Duodenal mucosa (tissue), 2 donors: ENCODE results near the gene SPRN.
"Not testable (repeated sequence)": the region's sequence is repeated elsewhere in the genome, so short reads cannot be mapped to it uniquely, and the experiment has no call there.

Source experiments
- H3K27ac ChIP-seq: one replicate; pipeline ENCODE4 v1.7.0; 2013; ENCODE audit warnings: low read depth, low read length
- H3K27me3 ChIP-seq, 2 donors: one replicate each; pipeline ENCODE4 v1.7.0; 2013; ENCODE audit warnings: low read length in 2 of 2, control low read depth in 1 of 2; ENCODE audit not compliant: insufficient read depth in 2 of 2, control insufficient read depth in 1 of 2
- H3K36me3 ChIP-seq, 2 donors: one replicate each; pipeline ENCODE4 v1.7.0; 2013; ENCODE audit warnings: low read length in 2 of 2, control low read depth in 1 of 2; ENCODE audit not compliant: insufficient read depth in 2 of 2, control insufficient read depth in 1 of 2
- H3K4me1 ChIP-seq, 2 donors: one replicate each; pipeline ENCODE4 v1.7.0; 2013; ENCODE audit warnings: low read length in 2 of 2, control low read depth in 1 of 2; ENCODE audit not compliant: insufficient read depth in 2 of 2, control insufficient read depth in 1 of 2
- H3K4me3 ChIP-seq, 2 donors: one replicate each; pipeline ENCODE4 v1.7.0; 2013; ENCODE audit warnings: low read length in 2 of 2, low read depth in 1 of 2
- H3K9ac ChIP-seq, 2 donors: one replicate each; pipeline ENCODE4 v1.7.0; 2013; ENCODE audit warnings: low read length in 2 of 2, low read depth in 1 of 2
- H3K9me3 ChIP-seq, 2 donors: one replicate each; pipeline ENCODE4 v1.7.0; 2013; ENCODE audit warnings: low read length in 2 of 2, control low read depth in 1 of 2; ENCODE audit not compliant: control insufficient read depth in 1 of 2

Gene SPRN

DNA sequence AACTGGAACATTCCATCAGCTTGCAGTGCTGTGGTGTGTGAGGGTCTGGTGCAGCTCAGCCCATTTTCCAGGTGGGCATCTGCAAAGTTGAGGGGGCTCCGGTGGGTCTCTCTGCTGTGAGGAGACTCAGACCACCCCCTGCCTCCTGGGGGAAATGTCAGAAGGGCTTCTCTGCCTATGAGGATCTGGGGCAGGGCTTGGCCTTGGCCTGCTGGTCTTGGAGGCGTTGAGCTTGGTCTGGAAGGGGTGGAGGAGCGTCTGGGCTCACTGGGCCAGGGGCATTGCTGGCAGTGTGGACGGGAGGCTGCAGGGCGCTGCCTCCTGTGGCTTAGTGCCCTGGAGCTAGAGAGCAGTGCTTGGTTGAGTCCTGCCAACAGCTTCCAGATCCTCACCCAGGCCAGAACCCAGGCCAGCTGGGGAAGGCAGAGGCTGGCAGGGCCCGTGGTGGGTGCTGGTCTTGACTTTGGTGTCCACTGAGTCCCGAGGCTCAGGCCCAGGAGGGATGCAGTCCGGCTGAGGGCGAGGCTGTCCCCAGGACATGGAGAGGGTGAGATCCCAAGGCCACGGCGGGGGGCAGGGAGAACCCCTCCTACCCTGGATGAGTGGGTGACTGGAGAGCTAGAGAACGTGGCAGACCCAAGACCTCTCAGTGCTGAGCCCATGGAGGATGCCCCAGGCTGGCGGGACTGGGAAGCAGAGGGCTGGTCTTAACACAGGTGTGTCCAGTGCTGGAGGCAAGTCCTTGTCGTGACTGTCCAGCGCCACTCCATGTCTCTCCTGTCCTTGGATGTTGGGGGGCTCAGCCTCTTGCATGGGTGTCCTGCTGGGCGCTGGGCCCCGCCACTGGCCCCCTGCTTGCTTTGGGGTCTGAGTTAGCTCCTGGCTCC is 2.8 kb downstream of the SPRN start:
- Histone ChIP-seq H3K36me3 (peaks cover 13 to 30% of the 10 kb centered on the region in 2 donors), H3K9ac (no peak overlapping the region), H3K9me3 (no peaks in the 10 kb centered on the region), H3K4me3 (no peak overlapping the region), H3K27ac (no peak overlapping the region), H3K4me1 (no peaks in the 10 kb centered on the region), H3K27me3 (peaks cover 5 to 10% of the 10 kb centered on the region in 2 donors)

DNA sequence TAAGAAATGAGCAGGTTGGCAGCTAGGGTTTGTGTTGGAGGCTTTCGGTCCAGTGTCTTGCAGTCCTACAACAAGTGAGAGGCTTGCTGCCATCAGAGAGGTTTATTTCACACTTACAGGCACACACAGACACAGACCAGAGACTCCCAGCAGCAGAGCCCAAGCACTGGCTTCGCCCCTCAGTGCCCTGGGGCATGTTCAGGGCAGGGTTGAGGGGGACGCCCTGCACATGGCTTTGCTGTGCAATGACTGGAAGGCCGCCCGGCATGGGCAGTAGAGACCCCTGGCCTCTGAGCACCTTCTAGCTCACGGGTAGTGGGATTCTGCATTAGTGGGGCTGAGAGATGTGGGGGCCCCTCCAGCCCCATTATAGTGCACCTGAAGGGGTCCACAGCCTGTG is 3.8 kb downstream of the SPRN start:
- H3K36me3 ChIP-seq = peaks cover 15 to 32% of the 10 kb centered on the region in 2 donors
- no peaks in the 10 kb centered on the region for H3K9me3 ChIP-seq
- H3K4me3 ChIP-seq = no peak overlapping the region
- H3K9ac ChIP-seq = no peak overlapping the region
- H3K4me1 ChIP-seq = no peaks in the 10 kb centered on the region
- peaks cover 5 to 10% of the 10 kb centered on the region in 2 donors for H3K27me3 ChIP-seq
- no peak overlapping the region for H3K27ac ChIP-seq

DNA sequence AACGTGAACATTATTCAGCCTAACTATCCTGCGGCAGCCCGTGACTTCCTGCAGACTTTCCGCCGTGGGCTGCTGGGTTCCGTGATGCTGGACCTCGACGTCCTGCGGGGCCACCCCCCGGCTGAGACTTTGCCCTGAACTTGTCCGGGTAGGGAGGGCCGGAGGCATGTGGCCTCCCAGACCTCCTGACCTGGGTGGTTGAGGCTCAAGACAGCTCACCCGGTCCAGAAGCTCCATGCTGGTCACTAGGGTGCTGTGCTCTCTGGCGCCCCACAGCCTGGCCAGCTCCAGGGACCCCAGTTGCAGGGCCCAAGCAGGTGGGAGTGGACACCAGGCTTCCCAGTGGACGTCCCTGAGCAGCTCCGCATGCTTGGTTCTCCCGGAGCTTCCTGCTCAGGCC is 4.4 kb downstream of the SPRN start:
- no peaks in the 10 kb centered on the region for H3K4me1 ChIP-seq
- H3K9me3 ChIP-seq = no peaks in the 10 kb centered on the region
- H3K9ac ChIP-seq = no peak overlapping the region
- peaks cover 5 to 10% of the 10 kb centered on the region in 2 donors for H3K27me3 ChIP-seq
- H3K4me3 ChIP-seq = no peak overlapping the region
- peaks cover 18 to 37% of the 10 kb centered on the region in 2 donors for H3K36me3 ChIP-seq
- H3K27ac ChIP-seq = no peak overlapping the region

DNA sequence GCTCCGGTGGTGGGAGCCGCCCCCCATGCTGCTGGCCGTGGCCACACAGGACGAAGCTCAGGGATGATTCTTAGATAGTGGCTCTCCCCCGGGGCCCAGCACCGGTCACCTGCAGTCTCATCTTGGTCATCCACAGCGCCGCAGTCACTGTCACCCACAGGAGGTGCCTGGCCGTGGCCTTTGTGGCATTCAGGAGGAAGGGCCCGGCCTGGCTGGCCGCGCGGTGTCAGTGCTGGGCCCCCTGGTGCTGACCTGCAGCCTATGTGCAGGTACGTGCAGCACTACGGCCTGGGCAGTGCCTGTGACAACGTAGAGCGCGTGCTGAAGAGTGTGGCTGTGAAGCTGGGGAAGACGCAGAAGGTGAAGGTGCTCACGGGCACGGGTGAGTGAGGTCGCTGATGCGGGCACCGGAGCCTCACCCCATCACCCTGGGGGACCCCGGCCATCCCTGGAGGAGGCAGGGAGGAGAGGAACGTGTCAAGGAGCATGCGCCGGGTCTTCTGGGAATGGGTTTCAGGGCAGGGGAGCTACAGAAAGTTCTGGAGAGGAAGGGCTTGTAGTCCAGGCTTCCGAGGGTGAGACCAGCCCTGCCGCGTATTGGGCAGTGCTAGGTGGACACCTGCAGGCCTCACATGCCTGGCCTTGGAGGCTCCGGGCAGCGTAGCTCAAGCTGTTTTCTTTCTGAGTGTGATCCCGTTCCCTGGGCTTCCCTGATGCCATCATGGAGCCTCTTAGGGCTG is 5.0 kb downstream of the SPRN start:
- no peak overlapping the region for H3K4me3 ChIP-seq
- peaks cover 18 to 37% of the 10 kb centered on the region in 2 donors for H3K36me3 ChIP-seq
- no peaks in the 10 kb centered on the region for H3K4me1 ChIP-seq
- H3K9ac ChIP-seq = no peak overlapping the region
- H3K27ac ChIP-seq = no peak overlapping the region
- peaks cover 5 to 10% of the 10 kb centered on the region in 2 donors for H3K27me3 ChIP-seq
- no peaks in the 10 kb centered on the region for H3K9me3 ChIP-seq

DNA sequence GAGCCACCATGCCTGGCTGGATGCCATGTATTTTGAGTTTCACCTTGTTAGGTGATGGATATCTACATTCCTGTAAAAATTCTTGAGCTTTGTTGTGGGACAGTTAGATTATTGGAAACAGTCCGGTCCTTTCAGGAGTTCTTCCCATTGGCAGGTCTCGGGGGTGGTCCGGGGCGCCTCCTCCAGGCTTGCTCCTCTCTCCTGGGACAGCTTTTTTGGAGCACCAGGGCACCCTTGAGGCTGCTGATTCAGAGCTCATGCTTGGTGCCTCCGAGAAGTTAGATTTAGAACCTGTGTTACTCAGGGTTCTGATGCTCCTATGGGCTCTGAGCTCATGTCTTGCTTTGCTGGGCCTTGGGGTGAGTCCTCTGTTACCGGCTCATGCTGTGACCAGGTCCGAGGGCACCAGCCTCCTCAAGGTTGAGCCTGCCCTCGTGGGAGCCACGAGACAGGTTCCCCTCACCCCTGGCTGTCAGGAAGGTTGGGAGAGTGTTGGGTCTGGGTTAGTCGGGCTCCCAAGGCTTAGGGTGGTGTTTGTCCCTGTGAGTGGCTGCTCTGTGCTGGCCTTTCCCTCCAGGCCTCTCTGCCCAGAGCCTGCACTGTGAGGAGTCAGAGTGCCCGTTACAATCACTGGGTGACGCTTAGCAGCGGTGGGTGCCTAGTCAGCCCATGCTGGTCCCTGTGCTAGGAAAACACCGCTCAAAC is 6.0 kb downstream of the SPRN start:
- Histone ChIP-seq H3K27ac (no peak overlapping the region), H3K36me3 (peaks cover 18 to 39% of the 10 kb centered on the region in 2 donors), H3K27me3 (peaks cover 5 to 10% of the 10 kb centered on the region in 2 donors), H3K4me3 (no peak overlapping the region), H3K4me1 (no peaks in the 10 kb centered on the region), H3K9me3 (no peaks in the 10 kb centered on the region), H3K9ac (no peak overlapping the region)

DNA sequence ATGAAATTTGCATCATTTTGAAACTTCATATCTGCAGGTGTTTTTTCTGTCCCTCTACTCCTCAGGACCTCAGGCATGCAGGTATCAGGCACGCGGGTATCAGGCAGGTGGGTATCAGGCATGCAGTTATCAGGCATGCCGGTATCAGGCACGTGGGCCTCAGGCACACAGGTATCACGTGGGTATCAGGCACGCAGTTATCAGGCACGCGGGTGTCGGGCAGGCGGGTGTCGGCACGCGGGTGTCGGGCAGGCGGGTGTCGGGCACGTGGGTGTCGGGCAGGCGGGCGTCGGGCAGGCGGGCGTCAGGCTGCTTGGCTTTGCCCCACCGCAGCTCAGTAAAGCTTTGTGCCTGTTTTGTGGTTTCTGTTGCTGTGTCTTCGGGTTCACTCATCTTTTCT is 8.7 kb downstream of the SPRN start:
- Histone ChIP-seq H3K36me3 (peaks cover 34 to 61% of the 10 kb centered on the region in 2 donors), H3K9ac (no peak overlapping the region), H3K4me3 (no peak overlapping the region), H3K4me1 (no peaks in the 10 kb centered on the region), H3K27ac (no peak overlapping the region), H3K27me3 (no peaks in the 10 kb centered on the region), H3K9me3 (peaks cover 8 to 21% of the 10 kb centered on the region in 2 donors)

DNA sequence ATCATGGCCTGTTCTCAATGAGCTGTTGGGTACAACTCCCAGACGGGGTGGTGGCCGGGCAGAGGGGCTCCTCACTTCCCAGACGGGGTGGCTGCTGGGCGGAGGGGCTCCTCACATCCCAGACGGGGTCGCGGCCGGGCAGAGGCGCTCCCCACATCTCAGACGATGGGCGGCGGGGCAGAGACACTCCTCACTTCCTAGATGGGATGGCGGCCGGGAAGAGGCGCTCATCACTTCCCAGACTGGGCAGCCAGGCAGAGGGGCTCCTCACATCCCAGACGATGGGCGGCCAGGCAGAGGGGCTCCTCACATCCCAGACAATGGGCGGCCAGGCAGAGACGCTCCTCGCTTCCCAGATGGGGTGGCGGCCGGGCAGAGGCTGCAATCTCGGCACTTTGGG is 10.0 kb downstream of the SPRN start:
- not testable (repeated sequence) for H3K27me3 ChIP-seq, H3K9ac ChIP-seq, H3K4me1 ChIP-seq, H3K4me3 ChIP-seq, H3K27ac ChIP-seq
- Histone ChIP-seq H3K36me3 (peaks cover 21 to 62% of the 10 kb centered on the region in 2 donors), H3K9me3 (peaks cover 8 to 21% of the 10 kb centered on the region in 2 donors)

DNA sequence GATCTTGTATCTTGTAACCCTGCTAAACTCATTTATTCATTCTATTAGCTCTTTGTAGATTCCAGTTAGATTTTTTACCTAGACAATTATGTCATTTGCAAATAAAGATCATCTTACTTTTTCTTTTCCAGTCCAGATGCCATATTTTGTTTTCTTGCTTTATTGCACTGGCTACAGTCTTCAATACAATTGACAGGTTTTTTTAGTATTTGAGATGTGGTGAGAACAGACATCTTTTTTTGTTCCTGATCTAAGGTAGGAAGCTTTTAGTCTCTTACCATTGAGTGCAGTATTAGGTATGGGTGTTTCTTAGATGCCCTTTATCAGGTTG is 12.1 kb downstream of the SPRN start:
- Histone ChIP-seq H3K9me3 (peaks cover 8 to 21% of the 10 kb centered on the region in 2 donors), H3K4me3 (no peak overlapping the region), H3K27ac (no peak overlapping the region), H3K9ac (no peak overlapping the region), H3K36me3 (peaks cover 21 to 58% of the 10 kb centered on the region in 2 donors), H3K4me1 (no peaks in the 10 kb centered on the region), H3K27me3 (no peaks in the 10 kb centered on the region)

DNA sequence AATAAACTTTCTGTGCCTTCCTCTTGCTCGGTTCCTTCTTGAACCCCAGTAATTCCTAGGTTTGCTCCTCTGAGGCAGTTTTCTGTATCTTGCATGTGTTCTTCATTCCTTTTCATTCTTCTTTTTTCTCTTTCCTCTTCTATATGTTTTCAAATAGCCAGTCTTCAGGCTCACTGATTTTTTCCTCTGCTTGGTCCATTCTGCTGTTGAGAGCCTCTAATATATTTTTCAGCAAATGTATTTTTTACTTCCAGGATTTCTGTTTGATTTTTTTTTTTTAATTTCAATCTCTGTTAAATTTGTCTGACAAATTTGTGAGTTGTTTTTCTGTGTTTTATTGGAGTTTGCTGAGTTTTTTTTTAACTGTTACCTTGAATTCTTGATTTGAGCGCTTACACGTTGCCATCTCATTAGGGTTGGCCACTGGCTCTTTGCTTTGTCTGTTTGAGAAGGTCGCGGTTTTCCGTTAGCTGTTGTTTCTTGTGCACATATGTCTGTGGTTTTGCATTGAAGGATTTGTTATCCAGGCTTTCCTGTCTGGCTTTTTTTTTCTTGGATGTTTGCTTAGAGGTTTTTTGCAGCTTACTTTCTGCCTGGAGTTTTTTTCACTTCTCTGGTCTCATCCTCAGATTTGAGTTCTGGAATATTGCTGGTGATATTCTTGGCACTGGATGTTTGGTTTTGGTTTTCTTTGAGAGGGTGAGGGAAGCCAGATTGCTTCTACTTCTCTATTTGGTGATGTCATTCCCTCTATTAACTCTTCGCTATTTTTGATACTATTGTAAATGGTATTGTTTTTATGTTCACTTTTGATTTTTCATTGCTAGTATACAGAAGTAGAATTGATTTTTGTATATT is 12.7 kb downstream of the SPRN start:
- no peak overlapping the region for H3K4me3 ChIP-seq
- no peaks in the 10 kb centered on the region for H3K27me3 ChIP-seq
- H3K36me3 ChIP-seq = peaks cover 21 to 61% of the 10 kb centered on the region in 2 donors
- H3K4me1 ChIP-seq = no peaks in the 10 kb centered on the region
- peaks cover 8 to 21% of the 10 kb centered on the region in 2 donors for H3K9me3 ChIP-seq
- no peak overlapping the region for H3K9ac ChIP-seq
- H3K27ac ChIP-seq = no peak overlapping the region
